MG63 (cell line): ENCODE results near the gene PHLDA3. TPM values are rescaled to one million over a fixed set of nuclear protein-coding genes. Genes with fewer than 3 reads are reported as not detected.

Source experiments
- DNase-seq: peaks from one replicate; pipeline ENCODE4 v3.0.0-alpha.2; 2020
- H3K27me3 ChIP-seq: fragments of 250-450 bp; sonication (Bioruptor Pico); 2 replicates; pipeline ENCODE4 v1.5.1; 2020; ENCODE audit warnings: mild to moderate bottlenecking, moderate library complexity
- H3K36me3 ChIP-seq: fragments of 250-450 bp; sonication (Bioruptor Pico); 2 replicates; pipeline ENCODE4 v1.5.1; 2020; ENCODE audit warnings: mild to moderate bottlenecking, moderate library complexity
- H3K4me3 ChIP-seq: fragments of 250-450 bp; sonication (Bioruptor Pico); 2 replicates; pipeline ENCODE4 v1.5.1; 2020; ENCODE audit warnings: mild to moderate bottlenecking, moderate library complexity
- H3K9me3 ChIP-seq: fragments of 250-450 bp; sonication (Bioruptor Pico); 2 replicates; pipeline ENCODE4 v1.5.1; 2020; ENCODE audit warnings: mild to moderate bottlenecking, moderate library complexity
- total RNA-seq: library from RNA; depleted of rRNA; stranded (reverse); fragments of >200 nt; shearing (Covaris generic); gene quantifications from 2 replicates; pipeline ENCODE4 v1.2.3, GENCODE V29; 2014; ENCODE audit warnings: low replicate concordance

The PHLDA3 gene
- total RNA-seq, 1 experiment from 2014 or later, result 72.2 TPM

DNA sequence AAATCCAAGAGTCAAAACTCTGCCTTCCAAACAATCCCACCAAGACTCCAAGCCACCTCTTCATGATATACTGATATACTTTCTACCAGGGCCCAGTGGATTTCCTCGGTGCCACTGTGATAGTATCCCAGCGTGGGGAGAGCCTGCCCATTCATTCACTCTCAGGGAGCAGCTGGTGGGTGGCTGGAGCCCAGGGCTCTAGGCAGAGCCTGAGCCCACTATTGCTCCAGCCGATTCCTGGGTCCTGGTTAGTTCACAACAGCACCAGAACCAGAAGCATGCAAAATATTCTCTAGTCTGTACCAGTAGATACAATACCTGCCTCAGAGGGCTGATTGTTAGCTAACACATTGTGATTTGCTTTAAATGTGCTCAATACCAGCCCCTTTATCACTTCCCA lies 37.1 kb upstream of the PHLDA3 start:
- Histone ChIP-seq H3K9me3 (no peaks in the 10 kb centered on the region), H3K27me3 (no peaks in the 10 kb centered on the region), H3K4me3 (peak overlapping the region; percentile 60), H3K36me3 (peaks cover 4% of the 10 kb centered on the region; the same call in 1 of the 2 replicates)
- no peak for DNase-seq

DNA sequence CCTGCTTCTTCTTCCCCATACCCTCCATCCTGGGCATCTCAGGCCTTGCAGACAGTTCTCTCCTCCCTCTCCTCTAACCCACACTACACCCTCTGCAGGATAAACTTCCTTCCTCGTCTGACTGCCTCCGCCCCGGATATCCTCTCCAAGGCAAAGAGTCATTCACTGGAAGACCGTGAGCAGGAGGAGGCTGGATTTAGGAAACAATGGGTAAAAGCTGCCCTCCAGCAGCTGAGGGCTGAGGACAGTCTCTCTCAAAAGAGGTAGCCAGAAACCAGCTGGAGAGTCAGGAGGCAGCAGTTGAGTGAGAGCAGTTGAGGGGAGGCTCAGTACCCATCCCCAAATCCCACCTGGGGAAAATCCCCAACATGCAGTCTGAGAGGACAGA lies 36.5 kb upstream of the PHLDA3 start:
- H3K4me3 ChIP-seq, result no peak overlapping the region
- no peaks in the 10 kb centered on the region for H3K9me3 ChIP-seq
- H3K36me3 ChIP-seq, result peaks cover 5% of the 10 kb centered on the region; the same call in 1 of the 2 replicates
- H3K27me3 ChIP-seq, result no peaks in the 10 kb centered on the region
- DNase-seq, result no peak

DNA sequence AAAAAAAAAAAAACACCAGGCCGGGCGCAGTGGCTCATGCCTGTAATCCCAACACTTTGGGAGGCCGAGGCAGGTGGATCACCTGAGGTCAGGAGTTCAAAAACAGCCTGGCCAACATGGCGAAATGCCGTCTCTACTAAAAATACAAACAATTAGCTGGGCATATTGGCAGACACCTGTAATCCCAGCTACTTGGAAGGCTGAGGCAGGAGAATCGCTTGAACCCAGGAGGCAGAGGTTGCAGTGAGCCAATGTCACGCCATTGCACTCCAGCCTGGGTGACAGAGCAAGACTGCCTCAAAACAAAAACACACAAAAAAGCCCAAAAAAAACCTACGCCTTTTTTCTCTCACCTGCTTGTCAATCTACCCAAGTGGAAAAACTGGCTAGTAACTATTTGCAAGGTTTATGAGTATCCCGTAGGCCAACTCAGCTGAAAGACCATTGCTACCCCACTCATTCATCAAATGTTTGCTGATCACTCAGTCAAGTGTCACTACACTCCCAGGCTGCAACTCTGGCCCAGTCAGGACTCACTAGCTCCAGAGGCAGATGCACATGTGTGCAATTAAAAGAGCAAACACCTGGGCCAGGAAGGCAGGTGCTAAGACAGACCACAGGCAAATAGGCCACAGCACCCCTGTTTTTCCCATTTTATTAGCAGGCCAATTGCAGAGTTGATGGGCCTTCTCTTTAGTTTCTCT lies 36.0 kb upstream of the PHLDA3 start:
- Histone ChIP-seq H3K4me3 (no peak overlapping the region), H3K27me3 (no peaks in the 10 kb centered on the region), H3K36me3 (peaks cover 5% of the 10 kb centered on the region; the same call in 1 of the 2 replicates), H3K9me3 (no peaks in the 10 kb centered on the region)
- DNase-seq, result no peak

DNA sequence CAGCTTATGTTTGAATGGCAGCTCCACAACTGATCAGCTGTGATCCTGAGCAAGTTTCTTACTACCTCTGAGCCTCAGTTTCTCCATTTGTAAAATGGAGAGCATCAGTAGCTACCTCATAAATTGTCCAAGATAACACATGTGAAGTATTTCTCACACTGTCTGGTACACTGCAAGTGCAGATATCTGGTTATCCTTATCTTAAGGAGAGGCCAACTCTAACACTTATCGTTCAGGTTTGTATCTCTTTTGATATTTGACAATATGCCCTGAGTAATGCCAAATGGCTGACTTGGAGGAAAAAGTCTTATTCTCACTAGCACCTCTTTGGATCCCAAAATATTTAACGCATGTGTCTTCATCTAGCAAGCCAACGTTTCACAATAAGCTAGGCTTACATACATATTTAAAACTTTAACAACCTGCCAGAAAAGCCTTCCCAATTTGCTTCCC lies 35.2 kb upstream of the PHLDA3 start:
- Histone ChIP-seq H3K9me3 (no peaks in the 10 kb centered on the region), H3K36me3 (peaks cover 5% of the 10 kb centered on the region; the same call in 1 of the 2 replicates), H3K4me3 (no peak overlapping the region), H3K27me3 (no peaks in the 10 kb centered on the region)
- no peak for DNase-seq

DNA sequence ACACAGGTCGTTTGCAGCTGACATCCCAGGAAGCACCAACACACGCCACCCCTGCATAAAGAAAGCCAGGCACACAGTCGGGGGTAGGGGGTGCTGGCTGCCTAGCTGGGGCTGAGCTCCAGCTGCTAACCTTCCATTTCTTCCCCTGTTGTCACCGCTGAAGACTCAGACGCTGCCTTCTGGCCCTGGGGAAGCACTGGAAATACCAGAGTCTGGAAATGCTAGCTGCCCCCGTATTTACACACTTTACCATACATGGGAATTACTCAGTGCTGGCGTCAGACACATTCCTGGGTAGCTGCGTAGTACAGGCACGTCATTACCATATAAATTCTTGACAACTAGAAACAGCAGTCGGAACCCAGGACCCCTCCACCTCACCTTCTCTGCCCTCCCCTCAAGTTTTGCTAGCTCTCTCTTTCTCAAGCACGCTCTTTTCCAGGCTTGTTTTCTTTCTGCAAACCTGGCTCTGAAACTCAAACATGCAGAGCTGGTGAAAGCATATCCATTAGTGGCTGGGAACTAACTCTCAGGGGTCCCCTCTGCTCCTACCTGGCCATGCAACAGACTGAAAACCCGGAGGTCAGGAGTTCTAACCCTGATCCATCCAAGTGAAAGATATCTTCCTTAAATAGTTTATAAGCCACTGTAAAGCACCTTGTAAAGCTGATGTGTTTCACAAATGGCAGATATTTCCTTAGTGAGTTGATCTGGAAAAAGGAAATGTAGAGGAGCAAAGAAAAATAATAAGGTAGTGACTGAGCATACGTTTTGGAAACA lies 34.6 kb upstream of the PHLDA3 start:
- no peak overlapping the region for H3K4me3 ChIP-seq
- peaks cover 5% of the 10 kb centered on the region; the same call in 1 of the 2 replicates for H3K36me3 ChIP-seq
- no peaks in the 10 kb centered on the region for H3K9me3 ChIP-seq
- no peaks in the 10 kb centered on the region for H3K27me3 ChIP-seq
- DNase-seq, result peak; percentile 75

DNA sequence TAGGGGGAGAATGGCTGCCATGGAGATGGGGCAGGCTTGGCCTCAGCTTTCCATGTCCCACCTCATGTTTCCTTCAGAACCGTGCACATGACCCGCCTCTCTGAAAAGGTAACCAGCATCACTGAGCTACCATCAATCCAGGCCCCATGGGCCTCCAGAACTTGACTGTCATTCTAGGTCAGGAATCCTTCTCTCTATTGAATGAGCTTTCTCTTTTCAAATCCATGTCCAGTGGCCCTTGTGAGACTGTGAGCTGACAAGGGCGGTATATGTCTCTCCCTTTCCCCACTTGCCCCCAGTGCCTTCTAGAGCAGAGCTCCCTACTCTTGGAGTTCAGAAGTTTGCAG lies 33.5 kb upstream of the PHLDA3 start:
- Histone ChIP-seq H3K9me3 (no peaks in the 10 kb centered on the region), H3K27me3 (no peaks in the 10 kb centered on the region), H3K4me3 (no peak overlapping the region), H3K36me3 (peaks cover 5% of the 10 kb centered on the region; the same call in 1 of the 2 replicates)
- no peak for DNase-seq

DNA sequence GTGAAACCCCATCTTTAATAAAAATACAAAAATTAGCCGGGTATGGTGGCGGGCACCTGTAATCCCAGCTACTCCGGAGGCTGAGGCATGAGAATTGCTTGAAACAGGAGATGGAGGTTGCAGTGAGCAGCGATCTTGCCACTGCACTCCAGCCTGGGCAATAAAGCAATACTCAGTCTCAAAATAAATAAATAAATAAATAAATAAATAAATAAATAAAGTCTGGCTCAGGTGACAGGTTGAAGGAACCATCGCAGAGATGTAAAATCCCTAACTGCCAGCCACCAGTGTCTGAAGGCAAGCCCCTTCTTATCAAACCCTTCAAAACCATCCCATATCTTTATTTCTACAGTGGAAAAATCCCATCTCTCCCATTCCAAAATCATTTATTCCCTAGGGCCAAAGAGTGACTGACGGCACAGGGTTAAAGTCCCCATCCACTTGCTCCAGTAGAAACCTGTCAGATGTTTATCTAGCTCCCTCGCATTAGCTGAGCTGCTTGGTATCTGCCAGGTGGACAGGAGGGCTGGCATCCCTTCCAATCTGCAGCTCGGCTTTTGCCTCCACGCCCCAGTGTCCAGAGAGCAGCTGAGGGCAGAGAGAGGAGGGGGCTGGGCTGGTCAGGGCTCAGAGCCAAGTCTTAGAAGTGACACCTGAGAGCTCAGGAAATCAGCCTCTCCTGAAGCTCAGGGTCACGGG lies 33.0 kb upstream of the PHLDA3 start:
- Histone ChIP-seq H3K9me3 (no peaks in the 10 kb centered on the region), H3K4me3 (no peak overlapping the region), H3K36me3 (peaks cover 5% of the 10 kb centered on the region; the same call in 1 of the 2 replicates), H3K27me3 (no peaks in the 10 kb centered on the region)
- DNase-seq, result no peak

DNA sequence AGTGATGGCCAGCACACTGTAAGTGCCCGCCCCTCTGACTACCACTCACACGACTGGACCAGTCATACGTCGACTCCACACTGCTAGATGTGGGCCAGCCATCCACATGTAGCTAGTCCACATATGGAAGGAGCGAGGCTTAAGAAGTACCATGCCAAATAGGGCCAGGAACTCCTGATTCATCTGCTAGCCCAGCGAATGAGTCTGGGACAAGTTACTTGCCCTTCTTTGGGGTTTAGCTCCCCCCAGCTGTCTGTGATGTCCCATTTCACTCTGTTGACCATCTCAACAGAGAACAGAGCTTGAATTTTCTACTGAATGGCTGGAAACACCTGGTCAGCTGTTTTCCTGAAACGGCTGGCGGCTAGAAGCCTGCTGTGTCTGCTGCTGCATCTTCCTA lies 32.2 kb upstream of the PHLDA3 start:
- peaks cover 5% of the 10 kb centered on the region; the same call in 1 of the 2 replicates for H3K36me3 ChIP-seq
- no peaks in the 10 kb centered on the region for H3K27me3 ChIP-seq
- no peak for DNase-seq
- H3K9me3 ChIP-seq, result no peaks in the 10 kb centered on the region
- no peak overlapping the region for H3K4me3 ChIP-seq

DNA sequence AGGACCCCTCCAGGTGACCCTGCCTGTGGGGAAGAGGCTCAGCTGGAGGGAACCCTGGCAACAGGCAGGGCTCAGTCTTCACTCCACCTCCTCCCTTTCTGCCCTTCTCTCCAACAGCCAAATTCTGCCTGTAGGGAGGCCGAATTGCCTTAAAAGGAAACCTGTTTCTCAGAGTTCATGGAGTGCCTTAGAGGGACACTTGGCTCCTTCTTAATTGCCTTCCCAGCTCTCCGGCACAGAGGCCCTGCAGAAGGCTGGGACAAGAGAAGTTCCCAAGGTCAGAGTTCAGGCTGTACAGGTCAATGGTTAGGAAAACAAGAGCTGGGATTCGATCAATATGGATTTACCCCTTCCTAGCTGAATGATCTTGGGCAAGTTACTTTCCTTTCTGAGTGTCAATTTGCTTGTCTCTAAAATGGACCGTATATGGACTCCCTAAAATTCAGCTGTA lies 31.7 kb upstream of the PHLDA3 start:
- Histone ChIP-seq H3K4me3 (no peak overlapping the region), H3K36me3 (peaks cover 5% of the 10 kb centered on the region; the same call in 1 of the 2 replicates), H3K27me3 (no peaks in the 10 kb centered on the region), H3K9me3 (no peaks in the 10 kb centered on the region)
- DNase-seq, result no peak

DNA sequence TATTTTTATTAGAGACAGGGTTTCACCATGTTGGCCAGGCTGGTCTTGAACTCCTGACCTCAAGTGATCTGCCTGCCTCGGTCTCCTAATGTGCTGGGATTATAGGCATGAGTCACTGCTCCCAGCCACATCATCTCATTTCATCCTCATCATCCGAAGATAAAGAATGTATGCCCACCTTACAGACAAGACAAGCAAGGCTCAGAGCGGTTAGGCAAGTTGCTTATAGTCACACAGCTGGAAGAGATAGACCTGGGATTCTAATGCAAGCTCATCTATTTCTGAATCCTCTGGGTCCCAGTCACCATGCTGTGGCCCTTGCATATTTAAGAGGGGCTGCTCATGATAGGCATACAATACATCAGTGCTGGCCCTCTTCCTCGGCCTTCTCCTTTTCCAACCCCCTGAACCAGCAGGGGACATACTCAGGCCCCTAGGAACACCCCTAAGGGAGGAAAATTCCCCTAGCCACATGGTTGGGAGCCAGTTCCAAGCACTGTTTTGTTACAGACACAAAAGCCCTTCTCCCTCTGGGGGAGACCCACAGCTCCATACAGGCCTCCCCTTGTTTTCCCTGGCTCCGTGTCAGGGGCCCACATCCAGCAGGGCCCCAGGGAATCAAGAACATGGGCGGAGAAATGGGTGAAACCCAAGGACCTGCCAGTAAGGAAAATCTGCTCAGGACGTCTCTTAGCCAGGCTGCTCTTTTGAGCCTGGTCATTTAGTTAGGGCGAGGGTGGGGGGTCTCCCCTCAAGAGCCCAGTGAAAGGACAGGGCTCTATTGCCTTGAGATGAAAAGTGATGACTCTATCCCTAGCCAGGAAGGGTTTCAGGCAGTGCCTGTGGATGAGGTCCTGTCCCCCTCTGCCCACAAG lies 31.0 kb upstream of the PHLDA3 start:
- no peaks in the 10 kb centered on the region for H3K27me3 ChIP-seq
- DNase-seq, result no peak
- H3K4me3 ChIP-seq, result no peak overlapping the region
- H3K36me3 ChIP-seq, result peaks cover 7% of the 10 kb centered on the region
- no peaks in the 10 kb centered on the region for H3K9me3 ChIP-seq

DNA sequence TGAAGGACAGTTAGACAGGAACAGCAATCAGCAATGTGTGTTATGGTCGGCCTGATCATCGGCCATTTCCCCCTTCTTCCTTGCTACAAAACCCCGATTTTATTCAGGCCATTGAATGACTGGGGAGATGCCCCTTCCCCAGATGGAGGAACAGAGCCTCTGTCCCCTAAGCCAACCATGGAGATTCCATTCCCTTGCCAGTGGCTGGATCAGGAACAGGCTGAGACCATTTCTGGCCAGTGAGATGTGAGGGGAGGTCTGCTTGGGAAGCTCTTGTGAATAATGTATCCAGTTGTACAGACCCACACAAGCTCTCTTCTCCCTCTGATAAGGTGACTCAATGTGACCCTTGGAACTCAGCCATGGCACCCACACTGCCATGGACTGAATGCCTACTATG lies 30.2 kb upstream of the PHLDA3 start:
- Histone ChIP-seq H3K36me3 (peaks cover 15% of the 10 kb centered on the region), H3K27me3 (no peaks in the 10 kb centered on the region), H3K9me3 (no peaks in the 10 kb centered on the region), H3K4me3 (no peak overlapping the region)
- DNase-seq, result no peak

DNA sequence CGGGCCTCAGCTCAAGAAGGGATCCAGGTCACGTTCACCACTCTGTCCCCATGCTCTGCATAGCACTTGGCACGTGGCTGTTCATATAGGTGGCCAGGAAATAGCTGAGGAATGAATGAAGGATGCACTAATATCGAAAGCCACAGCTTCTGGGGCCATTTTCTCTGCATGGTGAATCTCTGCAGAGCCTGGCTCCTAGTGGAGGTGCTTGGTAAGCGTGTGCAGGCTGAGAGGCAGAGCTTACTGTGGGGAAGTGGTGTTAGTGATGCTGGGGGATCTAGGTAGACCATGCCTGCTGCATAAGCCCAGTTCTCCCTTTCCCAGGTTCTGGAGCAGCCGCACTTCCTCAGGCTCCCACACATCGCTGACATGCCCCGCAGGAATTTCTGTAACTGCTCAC lies 29.6 kb upstream of the PHLDA3 start:
- peaks cover 17% of the 10 kb centered on the region for H3K36me3 ChIP-seq
- no peak overlapping the region for H3K4me3 ChIP-seq
- DNase-seq, result no peak
- no peaks in the 10 kb centered on the region for H3K27me3 ChIP-seq
- H3K9me3 ChIP-seq, result no peaks in the 10 kb centered on the region

DNA sequence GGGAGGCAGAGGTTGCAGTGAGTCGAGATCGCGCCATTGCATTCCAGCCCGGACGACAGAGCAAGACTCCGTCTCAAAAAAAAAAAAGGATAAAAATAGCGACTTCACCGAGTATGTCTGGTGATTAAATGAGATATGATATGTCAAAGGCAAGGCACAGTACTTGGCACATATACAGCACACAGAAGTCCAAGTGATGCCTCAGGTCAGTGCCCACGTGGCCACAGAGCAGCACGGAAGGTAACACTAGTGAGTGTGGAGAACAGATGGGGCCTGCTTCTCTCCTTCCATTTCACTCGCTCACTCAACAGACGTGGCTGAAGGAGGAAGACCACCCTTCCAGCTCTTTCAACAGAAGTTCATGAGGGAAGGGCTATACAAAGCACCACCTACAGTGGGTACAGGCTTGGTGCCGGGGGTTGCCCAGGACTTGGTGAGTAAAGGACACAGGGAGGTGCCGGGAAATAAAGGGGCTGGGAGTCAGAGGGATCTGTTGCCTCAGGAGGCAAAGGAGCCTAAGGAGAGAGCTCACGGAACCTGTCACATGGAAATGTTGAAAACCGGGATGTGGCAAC lies 29.0 kb upstream of the PHLDA3 start:
- Histone ChIP-seq H3K9me3 (no peaks in the 10 kb centered on the region), H3K27me3 (no peaks in the 10 kb centered on the region), H3K36me3 (peaks cover 23% of the 10 kb centered on the region), H3K4me3 (no peak overlapping the region)
- DNase-seq, result no peak

DNA sequence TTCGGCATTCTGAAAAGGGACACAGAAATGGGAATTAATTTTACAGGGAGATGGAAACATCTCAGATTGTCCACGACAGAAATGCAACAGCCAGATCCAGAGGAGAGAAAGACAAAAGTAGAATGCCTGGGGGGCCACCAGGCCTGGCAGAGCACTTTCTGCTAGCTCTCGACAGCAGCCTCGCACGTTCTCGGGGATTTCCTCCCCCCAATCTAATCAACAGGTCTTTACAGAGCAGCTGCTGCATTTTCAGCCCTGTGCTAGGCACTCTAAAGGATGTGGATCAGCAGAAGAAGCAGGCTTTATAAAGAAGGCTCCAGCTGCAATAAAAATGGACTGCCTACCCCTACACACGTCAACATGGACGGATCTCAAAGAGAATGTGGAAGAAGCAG lies 27.3 kb upstream of the PHLDA3 start:
- H3K36me3 ChIP-seq, result peaks cover 26% of the 10 kb centered on the region
- H3K9me3 ChIP-seq, result no peaks in the 10 kb centered on the region
- no peak for DNase-seq
- no peaks in the 10 kb centered on the region for H3K27me3 ChIP-seq
- H3K4me3 ChIP-seq, result no peak overlapping the region

DNA sequence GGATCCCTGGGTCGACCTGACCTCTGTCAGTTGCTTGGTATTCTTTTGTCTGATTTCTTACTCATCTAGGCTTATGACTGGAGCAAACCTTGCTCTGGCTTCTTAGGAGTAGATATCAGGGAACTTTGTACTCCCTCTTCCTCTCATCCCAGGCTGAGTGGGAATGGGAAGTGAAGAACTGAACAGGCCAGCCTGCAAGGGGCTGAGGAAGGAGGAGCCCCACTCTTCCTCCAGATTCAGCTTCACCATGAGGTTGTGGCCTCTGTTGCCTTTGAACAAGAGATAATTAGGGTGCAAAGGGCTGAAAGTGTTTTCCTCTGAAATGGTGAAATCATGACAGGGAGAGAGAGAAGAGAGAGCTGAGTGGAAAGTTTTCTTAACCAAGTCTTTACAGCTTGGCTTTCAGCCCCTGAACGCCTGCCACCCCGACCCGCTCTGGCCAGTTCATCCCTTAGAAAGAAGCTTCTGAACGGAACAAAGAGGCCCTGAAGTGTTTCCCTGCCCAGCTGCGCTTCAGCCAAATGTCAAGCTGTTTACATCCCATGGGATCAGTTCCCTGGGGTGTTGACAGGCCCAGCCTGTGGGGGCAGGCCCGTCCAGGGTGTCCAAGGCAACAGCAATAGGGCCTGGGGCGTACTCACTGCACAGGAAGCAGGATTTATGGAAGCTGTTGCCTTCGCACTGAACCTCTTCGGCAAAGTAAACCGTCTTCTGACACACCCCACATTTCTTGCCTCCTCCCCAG lies 26.7 kb upstream of the PHLDA3 start:
- Histone ChIP-seq H3K4me3 (no peak overlapping the region), H3K9me3 (no peaks in the 10 kb centered on the region), H3K36me3 (peaks cover 23% of the 10 kb centered on the region), H3K27me3 (no peaks in the 10 kb centered on the region)
- DNase-seq, result peak; percentile 85
